H1 (cell line): ENCODE measurements around the gene IKZF3.
"Not testable (repeated sequence)": the region's sequence is repeated elsewhere in the genome, so short reads cannot be mapped to it uniquely, and the experiment has no call there.

ENCODE experiments used
- CTCF ChIP-seq, 3 experiments: IDR thresholded peaks; 1 replicate in 2 of 3; 2 replicates in 1 of 3; pipeline versions ENCODE4 v1.5.1 to v1.6.1; 2011; ENCODE audit warnings: low read length in 3 of 3, mild to moderate bottlenecking in 3 of 3, inconsistent platforms in 2 of 3, low read depth in 1 of 3, moderate library complexity in 1 of 3; ENCODE audit not compliant: insufficient read depth in 1 of 3; ENCODE audit errors: control extremely low read depth in 1 of 3
- RAD21 ChIP-seq, 2 experiments: IDR thresholded peaks in 1 of 2; conservative IDR thresholded peaks in 1 of 2; 2 replicates each; pipeline ENCODE4 v1.6.1; 2011; ENCODE audit warnings: low read depth in 2 of 2, low read length in 2 of 2, improper control_type of control experiment in 1 of 2, inconsistent platforms in 1 of 2, mild to moderate bottlenecking in 1 of 2, moderate library complexity in 1 of 2
- ZNF274 ChIP-seq: IDR thresholded peaks from 2 replicates; pipeline ENCODE4 v1.7.0; 2012; ENCODE audit warnings: low read length, borderline replicate concordance; ENCODE audit errors: extremely low read depth

- TF ChIP-seq ZNF274; CTCF (IDR thresholded peaks at IDR 0.05; ENCODE audit: control extremely low read depth in 1 of 3, insufficient read depth in 1 of 3, low read depth in 1 of 3, low read length in 3 of 3); RAD21 (IDR thresholded peaks at IDR 0.05 in 1 of 2, conservative IDR thresholded peaks at IDR 0.05 in 1 of 2; ENCODE audit: low read depth in 2 of 2, low read length in 2 of 2): not testable (repeated sequence)
These were observed 138.2 kb downstream of the IKZF3 start for GRCh38 chr17:39725923-39726322.
